Loucy (cell line): ENCODE measurements around the gene ZBTB11.

ENCODE experiments used
- H2AFZ ChIP-seq: fragments of 200-600 bp; sonication (generic); 2 replicates; pipeline ENCODE4 v1.6.0; 2016; ENCODE audit warnings: antibody characterized with exemption, mild to moderate bottlenecking, low read length, moderate library complexity
- H3F3A ChIP-seq: fragments of 200-600 bp; 2 replicates; pipeline ENCODE4 v1.6.0; 2016; ENCODE audit warnings: antibody characterized with exemption, low read depth, mild to moderate bottlenecking
- H3K27me3 ChIP-seq: fragments of 200-600 bp; sonication (generic); 2 replicates; pipeline ENCODE4 v1.6.1; 2014; ENCODE audit warnings: low read length, mild to moderate bottlenecking; ENCODE audit not compliant: insufficient read depth, poor library complexity, severe bottlenecking
- H3K36me3 ChIP-seq: fragments of 200-600 bp; sonication (generic); 2 replicates; pipeline ENCODE4 v1.6.1; 2016; ENCODE audit warnings: low read length; ENCODE audit not compliant: insufficient read depth
- H3K4me1 ChIP-seq: fragments of 200-600 bp; sonication (generic); 2 replicates; pipeline ENCODE4 v1.5.1; 2014; ENCODE audit warnings: low read length, mild to moderate bottlenecking; ENCODE audit not compliant: insufficient read depth, poor library complexity, severe bottlenecking
- H3K4me2 ChIP-seq: fragments of 200-600 bp; sonication (generic); 2 replicates; pipeline ENCODE4 v1.6.0; 2014; ENCODE audit warnings: antibody characterized with exemption, low read length, low read depth, mild to moderate bottlenecking; ENCODE audit not compliant: poor library complexity, severe bottlenecking
- H3K4me3 ChIP-seq: fragments of 200-600 bp; sonication (generic); 2 replicates; pipeline ENCODE4 v1.5.1; 2014; ENCODE audit warnings: low read length, mild to moderate bottlenecking, mixed read lengths; ENCODE audit not compliant: poor library complexity, severe bottlenecking
- H3K79me2 ChIP-seq: fragments of 200-600 bp; sonication (generic); 2 replicates; pipeline ENCODE4 v1.6.1; 2014; ENCODE audit warnings: low read length; ENCODE audit not compliant: insufficient read depth
- H3K9ac ChIP-seq: fragments of 200-600 bp; sonication (generic); 2 replicates; pipeline ENCODE4 v1.6.0; 2014; ENCODE audit warnings: mild to moderate bottlenecking, low read depth, low read length, moderate library complexity; ENCODE audit not compliant: poor library complexity, severe bottlenecking
- H3K9me2 ChIP-seq: fragments of 200-600 bp; sonication (generic); replicated peaks from 2 replicates; pipeline ENCODE4 v1.6.1; 2016; ENCODE audit warnings: low read depth, low read length, mixed read lengths
- H3K9me3 ChIP-seq: fragments of 200-600 bp; sonication (generic); 2 replicates; pipeline ENCODE4 v1.6.1; 2014; ENCODE audit warnings: mild to moderate bottlenecking, antibody characterized with exemption, low read length, low read depth; ENCODE audit not compliant: insufficient read depth
- H4K20me1 ChIP-seq: fragments of 200-600 bp; sonication (generic); 2 replicates; pipeline ENCODE4 v1.6.0; 2014; ENCODE audit warnings: antibody characterized with exemption, low read length, mild to moderate bottlenecking; ENCODE audit not compliant: insufficient read depth, poor library complexity, severe bottlenecking
- EZH2phosphoT487 ChIP-seq: fragments of 200-600 bp; IDR thresholded peaks from 2 replicates; pipeline ENCODE4 v1.6.1; 2018; ENCODE audit warnings: antibody characterized with exemption, mild to moderate bottlenecking, moderate library complexity, borderline replicate concordance
- TF ChIP-seq, protein P1 (sequence below): fragments of 200-600 bp; sonication (generic); conservative IDR thresholded peaks from 2 replicates; pipeline ENCODE4 v1.5.1; 2014; ENCODE audit warnings: mild to moderate bottlenecking, antibody characterized with exemption, low read length

Gene ZBTB11

GRCh38 chr3:101720851-101721840 is 44.2 kb upstream of the ZBTB11 start:
- Histone ChIP-seq H3F3A (peaks cover 6% of the 10 kb centered on the region; the same call in 1 of the 2 replicates), H3K36me3 (no peaks in the 10 kb centered on the region), H3K79me2 (peaks cover 13% of the 10 kb centered on the region), H3K4me1 (peaks cover 13% of the 10 kb centered on the region), H3K4me2 (no peak overlapping the region), H3K27me3 (no peaks in the 10 kb centered on the region), H3K9me3 (no peaks in the 10 kb centered on the region), H3K4me3 (no peak overlapping the region), H3K9me2 (no peaks in the 10 kb centered on the region), H3K9ac (no peak overlapping the region), H4K20me1 (peaks cover 3% of the 10 kb centered on the region), H2AFZ (no peak overlapping the region)
- TF ChIP-seq, protein P1, sequence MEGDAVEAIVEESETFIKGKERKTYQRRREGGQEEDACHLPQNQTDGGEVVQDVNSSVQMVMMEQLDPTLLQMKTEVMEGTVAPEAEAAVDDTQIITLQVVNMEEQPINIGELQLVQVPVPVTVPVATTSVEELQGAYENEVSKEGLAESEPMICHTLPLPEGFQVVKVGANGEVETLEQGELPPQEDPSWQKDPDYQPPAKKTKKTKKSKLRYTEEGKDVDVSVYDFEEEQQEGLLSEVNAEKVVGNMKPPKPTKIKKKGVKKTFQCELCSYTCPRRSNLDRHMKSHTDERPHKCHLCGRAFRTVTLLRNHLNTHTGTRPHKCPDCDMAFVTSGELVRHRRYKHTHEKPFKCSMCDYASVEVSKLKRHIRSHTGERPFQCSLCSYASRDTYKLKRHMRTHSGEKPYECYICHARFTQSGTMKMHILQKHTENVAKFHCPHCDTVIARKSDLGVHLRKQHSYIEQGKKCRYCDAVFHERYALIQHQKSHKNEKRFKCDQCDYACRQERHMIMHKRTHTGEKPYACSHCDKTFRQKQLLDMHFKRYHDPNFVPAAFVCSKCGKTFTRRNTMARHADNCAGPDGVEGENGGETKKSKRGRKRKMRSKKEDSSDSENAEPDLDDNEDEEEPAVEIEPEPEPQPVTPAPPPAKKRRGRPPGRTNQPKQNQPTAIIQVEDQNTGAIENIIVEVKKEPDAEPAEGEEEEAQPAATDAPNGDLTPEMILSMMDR: no peak
- no peak for TF ChIP-seq EZH2phosphoT487

DNA sequence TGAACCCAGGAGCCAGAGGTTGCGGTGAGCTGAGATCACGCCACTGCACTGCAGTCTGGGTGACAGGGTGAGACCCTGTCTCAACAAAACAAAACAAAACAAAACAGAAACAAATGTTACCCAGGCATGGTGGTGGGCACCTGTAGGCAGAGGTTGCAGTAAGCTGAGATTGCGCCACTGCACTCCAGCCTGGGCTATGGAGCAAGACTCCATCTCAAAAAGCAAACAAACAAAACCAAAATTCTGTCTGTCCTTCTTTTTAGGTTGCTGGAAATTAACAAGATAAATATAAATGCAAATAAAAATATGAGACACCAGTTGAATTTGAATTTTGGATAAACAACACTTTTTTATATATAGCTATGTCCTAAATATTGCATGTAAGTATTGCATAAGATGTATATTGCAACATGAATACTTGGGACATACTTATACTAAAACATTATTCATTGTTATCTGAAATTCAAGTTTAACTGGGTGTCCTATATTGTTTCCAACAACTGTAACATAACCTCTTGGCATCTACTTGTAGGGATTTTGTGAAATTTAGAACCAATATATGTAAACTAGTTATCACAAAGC is 42.8 kb upstream of the ZBTB11 start:
- H3K4me3 ChIP-seq: no peak overlapping the region
- peaks cover 7% of the 10 kb centered on the region for H3K4me1 ChIP-seq
- H3K4me2 ChIP-seq: no peak overlapping the region
- no peaks in the 10 kb centered on the region for H4K20me1 ChIP-seq
- no peaks in the 10 kb centered on the region for H3K36me3 ChIP-seq
- H3K79me2 ChIP-seq: no peaks in the 10 kb centered on the region
- H2AFZ ChIP-seq: no peak overlapping the region
- no peaks in the 10 kb centered on the region for H3K9me2 ChIP-seq
- no peak for TF ChIP-seq EZH2phosphoT487
- TF ChIP-seq, protein P1: no peak
- no peak overlapping the region for H3K9ac ChIP-seq
- H3F3A ChIP-seq: peaks cover 6% of the 10 kb centered on the region; the same call in 1 of the 2 replicates
- H3K27me3 ChIP-seq: no peaks in the 10 kb centered on the region
- H3K9me3 ChIP-seq: no peaks in the 10 kb centered on the region

- TF ChIP-seq, protein P1: no peak
- TF ChIP-seq EZH2phosphoT487: no peak
- no peaks in the 10 kb centered on the region for H3K79me2 ChIP-seq
These were observed 41.5 kb upstream of the ZBTB11 start for GRCh38 chr3:101718455-101718854.

More at GRCh38 chr3:101718455-101718854, 41.5 kb upstream of the ZBTB11 start:
- H2AFZ ChIP-seq: no peak overlapping the region
- H3K4me2 ChIP-seq: no peak overlapping the region
- no peaks in the 10 kb centered on the region for H3K36me3 ChIP-seq
- H3K9me2 ChIP-seq: no peaks in the 10 kb centered on the region
- H4K20me1 ChIP-seq: no peaks in the 10 kb centered on the region
- H3F3A ChIP-seq: peaks cover 6% of the 10 kb centered on the region; the same call in 1 of the 2 replicates
- no peaks in the 10 kb centered on the region for H3K9me3 ChIP-seq
- no peak overlapping the region for H3K4me3 ChIP-seq
- H3K9ac ChIP-seq: no peak overlapping the region
- no peaks in the 10 kb centered on the region for H3K27me3 ChIP-seq
- H3K4me1 ChIP-seq: peaks cover 7% of the 10 kb centered on the region
